ENCODE results near the gene RBM39. TPM values are rescaled to one million over a fixed set of nuclear protein-coding genes. Genes with fewer than 3 reads are reported as not detected.

RBM39 gene
- total and polyA plus RNA-seq, 2 of the 13 experiments (the other 11 are each of a cell fraction or from before 2014, with no cell fraction given) = 788 to 920 TPM

GRCh38 chr20:35711588-35712209, 30.4 kb downstream of the RBM39 start:
- in situ Hi-C loops (cut with HindIII; ENCODE audit: extremely low pct_ligation_motif_present, low pct_unique_long_range_greater_than_20kb) = no loop called here
- intact Hi-C loops (cut with micrococcal nuclease; ENCODE audit: unreplicated experiment) = no loop called here
- ChIA-PET POLR2A (interaction anchor here (0.6 to 23.6 kb wide), 6 partner anchors 10 to 32 kb away, joined by 3 to 319 read pairs (median 4); partner anchors contain the start of genes NFS1, RBM39 and ROMO1), CTCF (ENCODE audit: low intra/inter-chr PET ratio, low total read pairs) (no interaction called here)
- H3K27ac ChIP-seq (ENCODE audit: extremely low read length, insufficient read depth, low read length) = no peak overlapping the region
- no peak overlapping the region for H2AFZ ChIP-seq (ENCODE audit: low read length)
- peaks cover 96% of the 10 kb centered on the region for H4K20me1 ChIP-seq (ENCODE audit: insufficient read depth, low read length)
- FAIRE-seq (no peak), ATAC-seq (no peak), DNase-seq (ENCODE audit: low spot score) (no peak)
- no peaks in the 10 kb centered on the region; the same call in 1 of the 2 replicates for H3K4me1 ChIP-seq (ENCODE audit: insufficient read depth, low read length)
- no peaks in the 10 kb centered on the region for H3K9me3 ChIP-seq (ENCODE audit: low read length)
- no peak overlapping the region for H3K9ac ChIP-seq (ENCODE audit: insufficient read depth, low read depth, low read length)
- no peaks in the 10 kb centered on the region for H3K27me3 ChIP-seq (ENCODE audit: control insufficient read depth in 1 of 2, insufficient read depth in 2 of 2, low read length in 2 of 2)
- H3K4me3 ChIP-seq (replicated peaks in 1 of 3; ENCODE audit: insufficient read depth in 1 of 3, low read depth in 2 of 3, low read length in 3 of 3) = no peak overlapping the region
- H3K79me2 ChIP-seq (ENCODE audit: insufficient read depth, low read length) = peaks cover 82% of the 10 kb centered on the region
- BruUV-seq (replicated peaks) = no TSS peak
- WGBS (ENCODE audit: low lambda C conversion rate) = 97% methylated on average over 6 of the region's 6 CpGs
- no peak overlapping the region for H3K4me2 ChIP-seq (ENCODE audit: low read depth, low read length)
- peaks cover 51 to 89% of the 10 kb centered on the region in 2 experiments for H3K36me3 ChIP-seq (replicated peaks in 1 of 2; ENCODE audit: control insufficient read depth in 1 of 2, insufficient read depth in 2 of 2, low read length in 2 of 2)
- TF ChIP-seq ESRRA (CRISPR knock-in tag; IDR thresholded peaks at IDR 0.05; ENCODE audit: low read depth) (no peak), PAF1 (CRISPR knock-in tag; IDR thresholded peaks at IDR 0.05) (peak; percentile 42; the same call in 1 of the 2 replicates), KMT2B (CRISPR knock-in tag; IDR thresholded peaks at IDR 0.05) (no peak), ATF6 (CRISPR knock-in tag; conservative IDR thresholded peaks at IDR 0.05) (0 out of 2 replicates have a peak, but pooled peaks have one; percentile 21), MAFF (IDR thresholded peaks at IDR 0.05; ENCODE audit: low read depth, low read length) (no peak), SAFB2 (CRISPR knock-in tag; IDR thresholded peaks at IDR 0.05; ENCODE audit: borderline replicate concordance, low read depth) (no peak), ARNT2 (CRISPR knock-in tag; IDR thresholded peaks at IDR 0.05; ENCODE audit: low read depth) (no peak), POLR2G (IDR thresholded peaks at IDR 0.05; ENCODE audit: low read depth, low read length) (peak; percentile 44), ZNF414 (CRISPR knock-in tag; IDR thresholded peaks at IDR 0.05) (no peak), RBM22 (optimal IDR thresholded peaks at IDR 0.05; ENCODE audit: low read length) (peak; percentile 99), EEA1 (CRISPR knock-in tag; IDR thresholded peaks at IDR 0.05; ENCODE audit: borderline replicate concordance) (no peak), ZNF280D (CRISPR knock-in tag; IDR thresholded peaks at IDR 0.05) (peak; percentile 20; the same call in 1 of the 2 replicates), RAD21 (CRISPR knock-in tag; IDR thresholded peaks at IDR 0.05) (0 out of 2 replicates have a peak, but pooled peaks have one; percentile 7), NFE2L1 (CRISPR knock-in tag; IDR thresholded peaks at IDR 0.05; ENCODE audit: borderline replicate concordance) (no peak), NONO (IDR thresholded peaks at IDR 0.05) (no peak), NONO (CRISPR knock-in tag; conservative IDR thresholded peaks at IDR 0.05) (no peak), KLF16 (CRISPR knock-in tag; IDR thresholded peaks at IDR 0.05) (0 out of 4 replicates have a peak, but pooled peaks of 1 of the 2 experiments have one; percentile 7), AGO2 (optimal IDR thresholded peaks at IDR 0.05; ENCODE audit: low read depth, low read length) (peak; percentile 26), ZNF563 (CRISPR knock-in tag; IDR thresholded peaks at IDR 0.05) (no peak), ZNF367 (CRISPR knock-in tag; IDR thresholded peaks at IDR 0.05; ENCODE audit: borderline replicate concordance) (no peak)
